ENCODE results near the gene CARNS1. TPM values are rescaled to one million over a fixed set of nuclear protein-coding genes. Genes with fewer than 3 reads are reported as not detected.

CARNS1 gene
- total RNA-seq, 1 donor from 2014 or later = 1.5 TPM

GRCh38 chr11:67371189-67371910, 44.1 kb upstream of the CARNS1 start:
- DNase-seq (ENCODE audit: extremely low spot score, unreplicated experiment) = no peak
- TF ChIP-seq, protein P1, sequence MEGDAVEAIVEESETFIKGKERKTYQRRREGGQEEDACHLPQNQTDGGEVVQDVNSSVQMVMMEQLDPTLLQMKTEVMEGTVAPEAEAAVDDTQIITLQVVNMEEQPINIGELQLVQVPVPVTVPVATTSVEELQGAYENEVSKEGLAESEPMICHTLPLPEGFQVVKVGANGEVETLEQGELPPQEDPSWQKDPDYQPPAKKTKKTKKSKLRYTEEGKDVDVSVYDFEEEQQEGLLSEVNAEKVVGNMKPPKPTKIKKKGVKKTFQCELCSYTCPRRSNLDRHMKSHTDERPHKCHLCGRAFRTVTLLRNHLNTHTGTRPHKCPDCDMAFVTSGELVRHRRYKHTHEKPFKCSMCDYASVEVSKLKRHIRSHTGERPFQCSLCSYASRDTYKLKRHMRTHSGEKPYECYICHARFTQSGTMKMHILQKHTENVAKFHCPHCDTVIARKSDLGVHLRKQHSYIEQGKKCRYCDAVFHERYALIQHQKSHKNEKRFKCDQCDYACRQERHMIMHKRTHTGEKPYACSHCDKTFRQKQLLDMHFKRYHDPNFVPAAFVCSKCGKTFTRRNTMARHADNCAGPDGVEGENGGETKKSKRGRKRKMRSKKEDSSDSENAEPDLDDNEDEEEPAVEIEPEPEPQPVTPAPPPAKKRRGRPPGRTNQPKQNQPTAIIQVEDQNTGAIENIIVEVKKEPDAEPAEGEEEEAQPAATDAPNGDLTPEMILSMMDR (conservative IDR thresholded peaks at IDR 0.05) = peak; percentile 64
- Mint-ChIP-seq H3K4me3 (peak overlapping the region; percentile 88), H3K27ac (peak overlapping the region; percentile 87), H3K27me3 (peaks cover 25% of the 10 kb centered on the region), H3K36me3 (no peaks in the 10 kb centered on the region), H3K9me3 (no peaks in the 10 kb centered on the region), H3K4me1 (ENCODE audit: unreplicated experiment) (peaks cover 36% of the 10 kb centered on the region)

DNA sequence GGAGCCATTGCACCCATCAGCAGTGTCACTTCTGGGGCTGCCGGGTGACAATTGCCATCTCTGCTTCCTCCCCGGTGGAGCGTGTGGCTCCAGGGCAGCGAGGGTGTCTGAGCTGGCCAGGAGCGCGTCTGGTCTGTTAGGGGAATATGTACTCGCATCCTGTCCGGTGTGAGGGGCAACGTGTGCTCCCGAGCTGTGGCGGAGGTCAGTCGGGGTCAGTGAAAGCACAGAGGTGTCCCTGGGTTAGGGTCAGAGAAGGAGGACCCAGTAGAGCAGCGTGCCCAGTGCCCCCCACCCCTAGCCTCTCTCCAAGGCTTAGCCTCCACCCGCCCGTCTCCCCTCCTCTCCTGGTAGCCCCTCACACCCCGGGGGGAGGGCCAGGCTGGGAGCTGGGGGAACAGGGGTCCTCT, 43.6 kb upstream of the CARNS1 start:
- Mint-ChIP-seq H3K9me3 (no peaks in the 10 kb centered on the region), H3K27ac (peak overlapping the region; percentile 87), H3K27me3 (peaks cover 31% of the 10 kb centered on the region), H3K36me3 (no peaks in the 10 kb centered on the region), H3K4me1 (ENCODE audit: unreplicated experiment) (peaks cover 39% of the 10 kb centered on the region), H3K4me3 (peak overlapping the region; percentile 88)
- DNase-seq (ENCODE audit: extremely low spot score, unreplicated experiment) = no peak
- TF ChIP-seq, protein P1 (conservative IDR thresholded peaks at IDR 0.05) = no peak

DNA sequence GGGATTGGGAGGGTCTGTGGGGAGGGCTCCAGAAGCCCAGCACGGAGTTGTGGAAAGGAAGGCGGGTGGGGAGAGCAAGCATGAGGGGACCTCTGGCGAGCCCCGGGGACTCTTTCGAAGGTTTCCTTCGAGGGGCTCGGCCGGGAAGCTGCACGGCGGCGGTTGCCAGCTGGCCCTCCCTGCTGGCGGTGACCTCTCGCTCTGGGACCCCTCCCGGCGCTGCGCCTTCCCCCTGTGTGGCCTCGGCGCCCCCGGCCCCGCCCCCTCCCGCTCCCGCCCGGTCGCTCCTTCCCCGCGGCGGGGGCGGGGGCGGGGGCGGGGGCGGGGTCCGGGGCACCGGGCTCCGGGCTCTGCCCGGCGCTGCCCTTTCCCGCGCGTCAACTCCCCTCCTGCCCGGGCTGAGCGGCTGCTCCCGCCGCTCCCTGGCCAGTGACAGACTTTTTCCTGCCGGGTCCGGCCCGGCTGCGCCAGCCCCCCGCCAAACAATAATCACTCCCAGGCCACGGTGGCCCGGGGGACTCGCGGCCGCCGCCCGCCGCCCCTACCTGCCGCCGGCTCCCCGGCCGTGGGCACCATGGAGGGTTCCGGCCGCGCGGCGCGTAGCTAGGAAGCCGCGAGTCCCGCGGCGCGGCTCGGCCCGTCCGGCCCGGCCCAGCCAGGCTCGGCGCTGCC, 43.0 kb upstream of the CARNS1 start:
- no peak overlapping the region for H3K27ac Mint-ChIP-seq
- H3K9me3 Mint-ChIP-seq = no peaks in the 10 kb centered on the region
- no peak for DNase-seq (ENCODE audit: extremely low spot score, unreplicated experiment)
- H3K4me1 Mint-ChIP-seq (ENCODE audit: unreplicated experiment) = peaks cover 39% of the 10 kb centered on the region
- peak overlapping the region; percentile 88 for H3K4me3 Mint-ChIP-seq
- no peaks in the 10 kb centered on the region for H3K36me3 Mint-ChIP-seq
- TF ChIP-seq, protein P1 (conservative IDR thresholded peaks at IDR 0.05) = no peak
- peaks cover 33% of the 10 kb centered on the region for H3K27me3 Mint-ChIP-seq

DNA sequence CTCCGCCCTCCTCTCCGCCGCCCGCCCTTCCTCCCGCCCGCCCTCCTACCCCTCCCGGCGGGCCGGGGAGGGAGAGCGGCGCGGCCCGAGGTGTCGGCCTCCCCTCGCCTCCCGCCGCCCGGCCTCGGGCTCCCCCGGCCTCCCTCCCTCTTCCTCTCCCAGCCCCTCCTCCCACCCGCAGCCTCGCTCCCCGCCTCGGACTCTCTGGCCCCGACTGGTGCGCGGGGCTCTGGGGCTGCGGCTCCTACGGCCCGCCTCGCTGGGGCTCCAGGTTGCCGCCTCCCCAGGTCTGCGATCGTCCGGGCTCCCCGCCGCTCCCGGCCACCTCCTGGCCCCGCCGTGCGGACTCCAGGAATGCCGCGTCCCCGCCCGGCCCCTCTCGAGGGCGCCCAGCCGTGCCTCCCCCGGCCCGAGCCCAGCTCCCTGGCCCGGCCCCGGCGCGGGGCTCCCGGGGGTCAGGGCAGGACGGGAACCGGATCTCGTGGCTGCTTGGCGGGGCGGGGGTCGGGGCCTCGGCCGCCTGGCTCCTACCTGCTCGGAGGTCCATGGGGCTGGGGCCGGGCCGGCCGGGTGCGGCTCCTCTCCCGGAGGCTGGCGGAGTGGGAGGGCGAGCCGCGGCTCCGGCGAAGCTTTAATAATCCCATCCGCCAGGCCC, 42.4 kb upstream of the CARNS1 start, which contains the start of gene CLCF1:
Gene CLCF1, minus strand, starts transcription at position 606 of the 655 bp plus-strand sequence. Its CDS starts 59 bp downstream, at position 547.
- peak within 1 kb of the TSS; percentile 96 for H3K27ac Mint-ChIP-seq
- H3K4me3 Mint-ChIP-seq = peak within 1 kb of the TSS; percentile 94
- no peaks in the 10 kb centered on the region for H3K36me3 Mint-ChIP-seq
- DNase-seq (ENCODE audit: extremely low spot score, unreplicated experiment) = no peak
- TF ChIP-seq, protein P1 (conservative IDR thresholded peaks at IDR 0.05) = no peak
- H3K27me3 Mint-ChIP-seq = peaks cover 33% of the 10 kb centered on the region
- no peaks in the 10 kb centered on the region for H3K9me3 Mint-ChIP-seq
- peaks cover 39% of the 10 kb centered on the region for H3K4me1 Mint-ChIP-seq (ENCODE audit: unreplicated experiment)

- H3K27ac Mint-ChIP-seq = peak overlapping the region; percentile 96
- TF ChIP-seq, protein P1 (conservative IDR thresholded peaks at IDR 0.05) = peak; percentile 65
- no peaks in the 10 kb centered on the region for H3K36me3 Mint-ChIP-seq
- no peaks in the 10 kb centered on the region for H3K9me3 Mint-ChIP-seq
- peaks cover 33% of the 10 kb centered on the region for H3K27me3 Mint-ChIP-seq
- H3K4me1 Mint-ChIP-seq (ENCODE audit: unreplicated experiment) = peaks cover 43% of the 10 kb centered on the region
- peak overlapping the region; percentile 94 for H3K4me3 Mint-ChIP-seq
- no peak for DNase-seq (ENCODE audit: extremely low spot score, unreplicated experiment)
Observed at GRCh38 chr11:67373648-67374570, 41.6 kb upstream of the CARNS1 start.

Data from type B pancreatic cell (in vitro differentiated cells).